ENCODE results near the gene RPS16. TPM values are rescaled to one million over a fixed set of nuclear protein-coding genes. Genes with fewer than 3 reads are reported as not detected.

Gene RPS16
- total RNA-seq, 4 donors from 2014 or later = 1,048 to 1,762 (median 1,462) TPM

GRCh38 chr19:39401549-39402345, 34.0 kb downstream of the RPS16 start:
- WGBS, 2 donors = 38 to 40% methylated on average over 23 to 25 of the region's 25 CpGs
- peaks cover 0 to 85% (median 59%) of the 10 kb centered on the region in 4 donors for H3K4me1 ChIP-seq
- peak overlapping the region in 2 of 4 donors; percentile 56 to 66 for H3K4me3 ChIP-seq
- TF ChIP-seq POLR2A (IDR thresholded peaks at IDR 0.05) (peak in 1 of 2 donors; percentile 19), CTCF (IDR thresholded peaks at IDR 0.05) (no peak), EP300 (IDR thresholded peaks at IDR 0.05) (peak; percentile 30 to 65)
- peaks cover 0 to 3% of the 10 kb centered on the region in 2 donors for H3K27me3 ChIP-seq
- DNase-seq (ENCODE audit: low spot score in 2 of 2) = peak in 1 of 2 donors; percentile 69
- peaks cover 0 to 20% (median 0%) of the 10 kb centered on the region in 3 donors for H3K36me3 ChIP-seq
- peak overlapping the region; percentile 94 to 100 (median 100) for H3K27ac ChIP-seq
- no peaks in the 10 kb centered on the region for H3K9me3 ChIP-seq

GRCh38 chr19:39401070-39401548, 34.6 kb downstream of the RPS16 start:
- WGBS, 2 donors = 67 to 82% methylated on average over 4 of the region's 4 CpGs
- no peak for DNase-seq (ENCODE audit: low spot score in 2 of 2)
- Histone ChIP-seq H3K27me3 (no peaks in the 10 kb centered on the region), H3K9me3 (no peaks in the 10 kb centered on the region), H3K36me3 (peaks cover 0 to 25% (median 0%) of the 10 kb centered on the region in 3 donors), H3K4me1 (peaks cover 0 to 84% (median 57%) of the 10 kb centered on the region in 4 donors), H3K4me3 (peak overlapping the region in 1 of 4 donors; percentile 14), H3K27ac (peak overlapping the region; percentile 94 to 100 (median 100))
- no peak for TF ChIP-seq POLR2A (IDR thresholded peaks at IDR 0.05)
- no peak for TF ChIP-seq EP300 (IDR thresholded peaks at IDR 0.05)
- TF ChIP-seq CTCF (IDR thresholded peaks at IDR 0.05) = no peak

GRCh38 chr19:39400061-39400460, 35.7 kb downstream of the RPS16 start:
- no peak for TF ChIP-seq EP300 (IDR thresholded peaks at IDR 0.05)
- TF ChIP-seq POLR2A (IDR thresholded peaks at IDR 0.05) = no peak
- TF ChIP-seq CTCF (IDR thresholded peaks at IDR 0.05) = no peak
- H3K4me1 ChIP-seq = peaks cover 0 to 74% (median 47%) of the 10 kb centered on the region in 4 donors
- H3K27ac ChIP-seq = peak overlapping the region in 3 of 4 donors; percentile 94 to 100 (median 99)
- H3K9me3 ChIP-seq = no peaks in the 10 kb centered on the region
- H3K4me3 ChIP-seq = no peak overlapping the region
- H3K36me3 ChIP-seq = peaks cover 0 to 36% (median 0%) of the 10 kb centered on the region in 3 donors
- WGBS, 2 donors = 83 to 95% methylated on average over 4 of the region's 4 CpGs
- no peak for DNase-seq (ENCODE audit: low spot score in 2 of 2)
- H3K27me3 ChIP-seq = no peaks in the 10 kb centered on the region

- Histone ChIP-seq H3K27me3 (no peaks in the 10 kb centered on the region), H3K27ac (peak overlapping the region in 3 of 4 donors; percentile 94 to 100 (median 99)), H3K4me3 (no peak overlapping the region), H3K9me3 (no peaks in the 10 kb centered on the region), H3K36me3 (peaks cover 0 to 40% (median 0%) of the 10 kb centered on the region in 3 donors), H3K4me1 (peaks cover 0 to 74% (median 43%) of the 10 kb centered on the region in 4 donors)
- TF ChIP-seq CTCF (IDR thresholded peaks at IDR 0.05) (no peak), EP300 (IDR thresholded peaks at IDR 0.05) (no peak), POLR2A (IDR thresholded peaks at IDR 0.05) (no peak)
- no peak for DNase-seq (ENCODE audit: low spot score in 2 of 2)
- WGBS, 2 donors = 88 to 89% methylated on average over 4 of the region's 4 CpGs
Observed at GRCh38 chr19:39399668-39400050, 36.1 kb downstream of the RPS16 start.
